Panc1 (cell line): ENCODE results near the gene MCM9.

ENCODE experiments used
- POLR2AphosphoS5 ChIP-seq: IDR thresholded peaks from 2 replicates; pipeline ENCODE4 v1.6.1; 2012; ENCODE audit warnings: mild to moderate bottlenecking, low read depth, low read length, moderate library complexity
- TF ChIP-seq, protein P1 (sequence below): fragments of 450-650 bp; IDR thresholded peaks from 2 replicates; pipeline ENCODE4 v1.5.1; 2017; ENCODE audit warnings: mild to moderate bottlenecking

DNA sequence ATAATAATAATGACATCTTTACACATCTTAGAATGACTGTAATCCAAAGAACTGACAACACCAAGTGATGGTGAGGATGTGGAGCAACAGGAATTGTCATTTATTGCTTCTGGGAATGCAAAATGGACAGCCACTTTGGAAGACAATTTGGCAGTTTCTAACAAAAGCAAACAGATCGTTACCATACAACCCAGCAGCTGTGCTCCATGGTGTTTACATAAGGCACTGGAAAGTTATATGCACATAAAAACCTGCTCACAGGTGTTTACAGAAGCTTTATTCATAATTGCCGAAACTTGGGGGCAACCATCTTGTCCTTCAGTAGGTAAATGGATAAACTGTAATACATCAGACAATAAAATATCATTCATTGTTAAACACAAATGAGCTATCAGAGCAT lies 59.3 kb downstream of the MCM9 start:
- TF ChIP-seq, protein P1, sequence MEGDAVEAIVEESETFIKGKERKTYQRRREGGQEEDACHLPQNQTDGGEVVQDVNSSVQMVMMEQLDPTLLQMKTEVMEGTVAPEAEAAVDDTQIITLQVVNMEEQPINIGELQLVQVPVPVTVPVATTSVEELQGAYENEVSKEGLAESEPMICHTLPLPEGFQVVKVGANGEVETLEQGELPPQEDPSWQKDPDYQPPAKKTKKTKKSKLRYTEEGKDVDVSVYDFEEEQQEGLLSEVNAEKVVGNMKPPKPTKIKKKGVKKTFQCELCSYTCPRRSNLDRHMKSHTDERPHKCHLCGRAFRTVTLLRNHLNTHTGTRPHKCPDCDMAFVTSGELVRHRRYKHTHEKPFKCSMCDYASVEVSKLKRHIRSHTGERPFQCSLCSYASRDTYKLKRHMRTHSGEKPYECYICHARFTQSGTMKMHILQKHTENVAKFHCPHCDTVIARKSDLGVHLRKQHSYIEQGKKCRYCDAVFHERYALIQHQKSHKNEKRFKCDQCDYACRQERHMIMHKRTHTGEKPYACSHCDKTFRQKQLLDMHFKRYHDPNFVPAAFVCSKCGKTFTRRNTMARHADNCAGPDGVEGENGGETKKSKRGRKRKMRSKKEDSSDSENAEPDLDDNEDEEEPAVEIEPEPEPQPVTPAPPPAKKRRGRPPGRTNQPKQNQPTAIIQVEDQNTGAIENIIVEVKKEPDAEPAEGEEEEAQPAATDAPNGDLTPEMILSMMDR = no peak
- no peak for TF ChIP-seq POLR2AphosphoS5
